GM13977 (cell line): ENCODE results near the gene PARD6G.

ENCODE experiments used
- DNase-seq: peaks from one replicate; pipeline ENCODE4 v3.0.0; 2012; ENCODE audit warnings: low spot score
- in situ Hi-C: fragments of 300-500 bp; cut with MboI; formaldehyde crosslinking; loops from one replicate; pipeline ENCODE4 v1.12.0; 2022; ENCODE audit warnings: low sequenced_read_pairs, low pct_unique_long_range_greater_than_20kb, mixed read lengths, inconsistent platforms; ENCODE audit not compliant: unreplicated experiment
- TF ChIP-seq, protein P1 (sequence below): IDR thresholded peaks from 2 replicates; pipeline ENCODE4 v1.5.1; 2012; ENCODE audit warnings: mild to moderate bottlenecking, control low read depth; ENCODE audit not compliant: insufficient read depth; ENCODE audit errors: extremely low read depth, missing control alignments

PARD6G gene

DNA sequence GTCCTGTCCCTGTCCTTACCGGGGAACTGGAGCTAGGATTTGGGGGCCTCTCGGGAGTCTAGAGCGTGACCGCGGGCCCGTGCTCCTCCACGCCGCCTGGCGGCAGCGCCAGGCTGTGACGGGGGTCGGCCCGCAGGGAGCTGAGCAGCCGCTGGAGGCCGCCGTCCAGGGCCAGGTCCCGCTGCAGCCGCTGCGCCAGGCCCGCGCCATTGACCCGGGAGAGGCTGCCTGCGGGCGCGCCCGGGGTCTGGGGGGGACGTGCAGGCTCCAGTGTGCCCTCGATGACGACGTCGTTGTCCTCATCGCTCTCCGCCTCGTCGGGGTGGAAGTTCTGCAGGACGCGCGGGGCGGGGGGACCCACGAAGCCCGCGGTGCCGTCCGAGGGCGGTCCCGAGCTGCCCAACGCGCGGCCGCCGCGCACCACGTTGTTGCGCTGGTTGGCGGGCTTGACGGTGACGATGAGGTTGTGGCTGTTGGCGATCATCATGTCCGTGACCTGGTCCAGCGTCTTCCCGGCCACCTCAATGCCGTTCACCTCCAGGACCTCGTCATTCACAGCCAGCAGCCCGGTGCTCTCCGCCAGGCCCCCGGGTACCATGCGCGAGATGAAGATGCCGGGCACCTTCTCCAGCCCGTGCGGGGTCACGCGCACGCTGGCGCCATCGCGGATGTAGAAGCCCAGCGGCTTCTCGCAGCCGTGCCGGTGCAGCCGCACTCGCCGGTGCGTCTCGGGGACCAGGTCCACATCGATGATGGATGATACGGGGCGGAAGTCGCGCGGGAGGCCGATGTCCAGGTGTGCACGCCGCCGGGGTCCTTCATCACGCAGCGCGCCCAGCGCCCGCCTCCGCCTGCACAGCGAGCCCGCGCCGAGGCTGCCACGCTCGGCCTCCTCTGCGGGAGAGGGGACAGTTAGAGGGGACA lies 87.3 kb downstream of the PARD6G start:
- in situ Hi-C loops: no loop called here
- TF ChIP-seq, protein P1, sequence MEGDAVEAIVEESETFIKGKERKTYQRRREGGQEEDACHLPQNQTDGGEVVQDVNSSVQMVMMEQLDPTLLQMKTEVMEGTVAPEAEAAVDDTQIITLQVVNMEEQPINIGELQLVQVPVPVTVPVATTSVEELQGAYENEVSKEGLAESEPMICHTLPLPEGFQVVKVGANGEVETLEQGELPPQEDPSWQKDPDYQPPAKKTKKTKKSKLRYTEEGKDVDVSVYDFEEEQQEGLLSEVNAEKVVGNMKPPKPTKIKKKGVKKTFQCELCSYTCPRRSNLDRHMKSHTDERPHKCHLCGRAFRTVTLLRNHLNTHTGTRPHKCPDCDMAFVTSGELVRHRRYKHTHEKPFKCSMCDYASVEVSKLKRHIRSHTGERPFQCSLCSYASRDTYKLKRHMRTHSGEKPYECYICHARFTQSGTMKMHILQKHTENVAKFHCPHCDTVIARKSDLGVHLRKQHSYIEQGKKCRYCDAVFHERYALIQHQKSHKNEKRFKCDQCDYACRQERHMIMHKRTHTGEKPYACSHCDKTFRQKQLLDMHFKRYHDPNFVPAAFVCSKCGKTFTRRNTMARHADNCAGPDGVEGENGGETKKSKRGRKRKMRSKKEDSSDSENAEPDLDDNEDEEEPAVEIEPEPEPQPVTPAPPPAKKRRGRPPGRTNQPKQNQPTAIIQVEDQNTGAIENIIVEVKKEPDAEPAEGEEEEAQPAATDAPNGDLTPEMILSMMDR: peak; percentile 93
- DNase-seq: peak; percentile 55

DNA sequence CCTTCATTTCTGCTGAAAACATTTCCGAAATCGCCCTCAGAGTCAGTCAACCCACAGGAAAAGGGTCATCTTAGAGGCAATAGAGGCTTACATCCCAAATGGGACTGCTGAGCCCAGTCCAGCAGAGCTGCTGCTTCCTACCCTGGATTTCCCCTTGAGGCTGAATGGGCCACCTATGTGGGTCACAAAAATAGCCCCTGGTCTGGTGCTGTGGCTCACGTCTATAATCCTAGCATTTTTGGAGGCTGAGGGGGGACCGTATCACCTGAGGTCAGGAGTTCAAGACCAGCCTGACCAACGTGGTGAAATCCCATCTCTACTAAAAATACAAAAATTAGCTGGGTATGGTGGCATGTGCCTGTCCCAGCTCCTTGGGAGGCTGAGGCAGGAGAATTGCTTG lies 88.9 kb downstream of the PARD6G start:
- TF ChIP-seq, protein P1: no peak
- DNase-seq: no peak
- in situ Hi-C loops: no loop called here

DNA sequence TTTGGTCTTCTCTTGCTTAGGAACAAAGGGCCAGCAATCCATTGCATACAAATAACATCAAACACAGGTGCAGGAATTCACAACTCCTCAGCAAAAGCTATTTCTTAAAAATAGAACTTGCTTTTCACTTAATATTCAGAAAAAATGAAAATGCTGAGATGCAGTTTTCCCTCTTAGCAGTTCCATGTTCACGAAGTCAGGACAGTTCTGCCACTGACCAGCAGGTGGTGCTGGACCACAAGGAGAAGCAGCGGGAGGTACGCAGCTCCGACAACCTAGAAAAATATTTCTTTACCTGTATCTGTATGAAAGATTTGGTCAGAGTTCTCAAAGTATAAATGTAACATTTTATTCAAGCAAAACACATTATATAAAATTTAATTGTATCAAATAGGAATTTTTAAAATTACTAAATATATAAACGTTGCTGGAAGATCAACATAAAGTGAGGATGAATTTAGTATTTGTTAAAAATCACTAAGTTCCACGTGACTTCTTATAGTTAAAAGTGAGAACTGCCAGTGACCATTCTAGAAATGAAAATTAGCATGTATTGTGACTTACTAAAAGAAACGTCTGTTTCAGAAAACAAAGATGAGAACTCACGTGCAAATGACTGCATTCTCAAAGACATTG lies 89.5 kb downstream of the PARD6G start:
- DNase-seq: peak; percentile 67
- TF ChIP-seq, protein P1: peak; percentile 92
- in situ Hi-C loops: no loop called here

DNA sequence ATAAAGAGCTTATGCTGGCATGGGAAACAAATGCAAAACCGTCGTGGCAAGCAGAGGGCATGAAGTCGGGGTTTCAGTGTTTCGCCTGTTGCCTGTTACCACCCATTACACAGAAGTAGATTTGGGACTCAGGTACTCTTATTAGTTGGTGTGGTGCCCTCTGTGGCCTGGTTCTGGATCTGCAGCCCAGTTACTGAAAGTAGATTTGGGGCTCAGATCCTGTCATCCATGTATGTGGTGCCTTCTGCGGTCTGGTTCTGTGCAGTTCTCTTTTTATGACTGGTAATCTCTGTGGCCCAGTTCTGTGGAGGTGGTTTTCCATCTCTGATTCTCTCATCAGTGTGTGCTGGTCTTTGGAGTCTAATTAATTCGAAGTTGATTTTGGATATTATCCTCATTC lies 93.0 kb downstream of the PARD6G start:
- TF ChIP-seq, protein P1: peak; percentile 63
- DNase-seq: peak; percentile 57
- in situ Hi-C loops: no loop called here

DNA sequence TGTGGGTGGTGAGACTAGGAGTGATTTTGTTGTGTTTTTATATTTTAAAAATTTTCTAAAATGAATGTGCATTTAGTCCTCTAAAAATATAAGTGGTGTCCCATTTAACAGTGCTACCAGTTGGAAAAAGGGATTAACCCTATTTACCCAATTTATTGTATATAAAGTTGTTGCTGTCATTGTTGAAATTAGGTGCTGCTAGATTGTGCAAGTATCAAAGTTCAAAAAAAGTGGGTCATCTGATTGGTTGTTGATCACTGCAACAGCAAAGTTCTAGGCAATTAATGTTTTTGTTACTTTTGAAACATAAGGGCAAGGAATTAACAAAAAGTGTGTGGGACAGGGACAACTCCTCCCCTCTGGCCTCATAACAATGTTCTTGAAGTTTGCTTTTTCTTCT lies 97.6 kb downstream of the PARD6G start:
- no peak for DNase-seq
- TF ChIP-seq, protein P1: no peak
- in situ Hi-C loops: no loop called here

DNA sequence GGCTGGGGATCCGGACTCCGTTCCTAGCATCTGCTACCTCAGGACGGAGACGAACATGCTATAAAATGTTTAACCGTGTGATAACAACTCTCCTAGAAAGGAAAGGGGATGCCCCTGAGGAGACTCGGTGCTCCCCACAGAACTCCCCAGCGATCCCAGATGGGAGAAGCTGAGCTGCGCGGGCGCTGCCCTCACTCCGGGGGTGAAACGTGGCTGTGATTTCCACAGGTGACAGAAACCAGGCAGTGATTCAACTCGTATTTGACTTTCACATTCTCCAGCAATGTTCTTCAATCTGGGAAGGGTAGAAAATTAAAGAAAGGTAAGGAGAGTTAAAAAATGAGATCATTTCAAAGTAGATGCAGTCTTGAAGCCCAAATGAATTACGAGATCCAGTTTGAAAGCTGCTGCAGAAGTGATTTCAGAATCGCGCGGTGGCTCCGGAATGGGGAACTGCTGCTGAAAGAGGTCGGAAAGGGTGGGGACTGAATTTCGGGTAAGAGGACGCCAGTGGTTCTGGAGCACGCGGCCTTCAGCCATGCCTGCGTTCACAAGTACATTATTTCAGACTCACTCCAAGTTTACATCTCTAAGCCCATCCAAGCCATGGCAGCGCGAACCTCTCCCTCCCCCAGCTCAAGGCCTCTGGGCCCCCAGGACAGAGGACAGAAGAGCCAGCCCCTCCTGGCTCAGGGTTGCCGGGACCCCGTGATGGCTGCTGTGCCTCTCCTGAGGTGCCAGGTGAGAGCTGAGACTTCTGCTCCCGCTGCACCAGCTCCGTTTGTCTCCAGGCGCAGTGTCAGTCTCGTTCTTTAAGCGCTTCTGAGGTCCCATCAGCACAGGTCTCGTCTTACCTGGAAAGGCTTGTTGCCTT lies 98.8 kb downstream of the PARD6G start:
- in situ Hi-C loops: no loop called here
- no peak for DNase-seq
- TF ChIP-seq, protein P1: no peak
